NT2/D1 (cell line): ENCODE results near the gene NEK2.
"Not testable (repeated sequence)": the region's sequence is repeated elsewhere in the genome, so short reads cannot be mapped to it uniquely, and the experiment has no call there.

Source experiments
- SUZ12 ChIP-seq: IDR thresholded peaks from 2 replicates; pipeline ENCODE4 v1.6.1; 2011; ENCODE audit not compliant: insufficient read length, insufficient read depth; ENCODE audit errors: extremely low read depth
- YY1 ChIP-seq: IDR thresholded peaks from 2 replicates; pipeline ENCODE4 v1.6.1; 2011; ENCODE audit not compliant: insufficient read length, insufficient read depth
- ZNF274 ChIP-seq: IDR thresholded peaks from 2 replicates; pipeline ENCODE4 v1.6.1; 2011; ENCODE audit warnings: mild to moderate bottlenecking, low read depth, low read length

- not testable (repeated sequence) for TF ChIP-seq YY1, SUZ12, ZNF274
Observed at GRCh38 chr1:211645601-211646000, 29.8 kb downstream of the NEK2 start.
